Uterus (tissue), 2 donors: ENCODE data around the gene OR5D16.

ENCODE experiments used
- CTCF ChIP-seq, 4 experiments: fragments of 200-600 bp in 2 of 4; fragments of 450-650 bp in 2 of 4; sonication (generic) in 2 of 4; IDR thresholded peaks; one replicate each; pipeline ENCODE4 v1.5.1; 2016 to 2019; ENCODE audit warnings: antibody characterized with exemption in 4 of 4, mild to moderate bottlenecking in 2 of 4, moderate library complexity in 1 of 4
- POLR2A ChIP-seq, 2 donors: fragments of 450-650 bp; IDR thresholded peaks; one replicate each; pipeline ENCODE4 v1.6.1; 2016; ENCODE audit warnings: antibody characterized with exemption in 2 of 2, mild to moderate bottlenecking in 1 of 2, moderate library complexity in 1 of 2

GRCh38 chr11:55854704-55855103 is 16.2 kb downstream of the OR5D16 start:
- TF ChIP-seq POLR2A (IDR thresholded peaks at IDR 0.05): no peak
- no peak for TF ChIP-seq CTCF (IDR thresholded peaks at IDR 0.05)
